ENCODE results near the gene LDLR. TPM values are rescaled to one million over a fixed set of nuclear protein-coding genes. Genes with fewer than 3 reads are reported as not detected.

LDLR gene
- total and polyA plus RNA-seq, 2 donors (not counting 3 experiments of a cell fraction or from before 2014, with no cell fraction given) = 142 to 174 TPM

GRCh38 chr19:11094520-11094894, 5.2 kb downstream of the LDLR start:
- TF ChIP-seq CTCF (IDR thresholded peaks at IDR 0.05; ENCODE audit: extremely low read depth in 1 of 2, insufficient read depth in 1 of 2, low read depth in 1 of 2, low read length in 2 of 2) (no peak), JUN (IDR thresholded peaks at IDR 0.05; ENCODE audit: borderline replicate concordance, insufficient read depth, insufficient read length, low read depth) (no peak), MAX (IDR thresholded peaks at IDR 0.05; ENCODE audit: insufficient read depth, insufficient read length) (no peak), POLR2AphosphoS5 (IDR thresholded peaks at IDR 0.05; ENCODE audit: insufficient read depth, low read depth, low read length) (no peak), EZH2 (IDR thresholded peaks at IDR 0.05; ENCODE audit: borderline replicate concordance, low read depth, low read length, severe bottlenecking) (no peak), FOS (IDR thresholded peaks at IDR 0.05; ENCODE audit: borderline replicate concordance, insufficient read depth, low read length) (no peak), MYC (IDR thresholded peaks at IDR 0.05; ENCODE audit: low read depth, low read length) (no peak), GATA2 (IDR thresholded peaks at IDR 0.05; ENCODE audit: insufficient read depth, insufficient read length, low read depth, low read length) (no peak), POLR2A (IDR thresholded peaks at IDR 0.05; ENCODE audit: low read depth, low read length) (no peak)
- intact Hi-C loops (cut with micrococcal nuclease) = loop anchor here (10.0 kb wide), 2 partner anchors 160 to 590 kb away; partner anchors contain the start of gene KEAP1
- H3K79me2 ChIP-seq (ENCODE audit: control insufficient read depth, insufficient read depth, low read length) = peaks cover 89% of the 10 kb centered on the region
- ChIA-PET POLR2A (interaction anchor here (1.6 kb wide), 1 partner anchor 9 kb away, joined by 10 read pairs; no protein-coding TSS in a partner anchor), CTCF (interaction anchor here (0.6 to 3.9 kb wide), 5 partner anchors 22 to 158 kb away, joined by 3 to 30 read pairs (median 4); no protein-coding TSS in a partner anchor)
- dilution Hi-C loops (cut with MboI; ENCODE audit: extremely low pct_ligation_motif_present, low sequenced_read_pairs) = no loop called here
- BruUV-seq (replicated peaks) = TSS peak; percentile 49
- peaks cover 61% of the 10 kb centered on the region for H3K4me1 ChIP-seq (ENCODE audit: control insufficient read depth, extremely low read depth, insufficient read depth, low read length)
- peaks cover 0 to 3% of the 10 kb centered on the region in 2 experiments for H3K36me3 ChIP-seq (ENCODE audit: control insufficient read depth in 2 of 2, extremely low read depth in 1 of 2, insufficient read depth in 2 of 2, low read length in 2 of 2)
- H3K4me2 ChIP-seq (ENCODE audit: insufficient read depth, low read length) = peak overlapping the region; percentile 37
- peak overlapping the region; percentile 97 for H3K27ac ChIP-seq (ENCODE audit: insufficient read depth, low read depth, low read length)
- DNase-seq (ENCODE audit: low read depth, low spot score) (no peak), FAIRE-seq (no peak)
- H3K4me3 ChIP-seq (replicated peaks in 1 of 3; ENCODE audit: insufficient read depth in 1 of 3, low read depth in 1 of 3, low read length in 3 of 3) = no peak overlapping the region
- peak overlapping the region; percentile 87 for H3K9ac ChIP-seq (replicated peaks; ENCODE audit: extremely low read depth, insufficient read depth, low read length)
- no peaks in the 10 kb centered on the region for H3K27me3 ChIP-seq (ENCODE audit: control insufficient read depth in 2 of 2, insufficient read depth in 2 of 2, low read length in 2 of 2)
- no peaks in the 10 kb centered on the region for H3K9me1 ChIP-seq (replicated peaks; ENCODE audit: control insufficient read depth, extremely low read depth, insufficient read depth, low read length)
- no peaks in the 10 kb centered on the region for H3K9me3 ChIP-seq (replicated peaks; ENCODE audit: control insufficient read depth, insufficient read depth, low read length)
- peaks cover 5% of the 10 kb centered on the region for H4K20me1 ChIP-seq (replicated peaks; ENCODE audit: control insufficient read depth, extremely low read depth, insufficient read depth, low read length)
- H2AFZ ChIP-seq (ENCODE audit: low read depth, low read length) = no peak overlapping the region

Measured in endothelial cell of umbilical vein (primary cell).